ENCODE data around the gene CCNDBP1.
"Not testable (repeated sequence)": the region's sequence is repeated elsewhere in the genome, so short reads cannot be mapped to it uniquely, and the experiment has no call there.

CCNDBP1 gene

DNA sequence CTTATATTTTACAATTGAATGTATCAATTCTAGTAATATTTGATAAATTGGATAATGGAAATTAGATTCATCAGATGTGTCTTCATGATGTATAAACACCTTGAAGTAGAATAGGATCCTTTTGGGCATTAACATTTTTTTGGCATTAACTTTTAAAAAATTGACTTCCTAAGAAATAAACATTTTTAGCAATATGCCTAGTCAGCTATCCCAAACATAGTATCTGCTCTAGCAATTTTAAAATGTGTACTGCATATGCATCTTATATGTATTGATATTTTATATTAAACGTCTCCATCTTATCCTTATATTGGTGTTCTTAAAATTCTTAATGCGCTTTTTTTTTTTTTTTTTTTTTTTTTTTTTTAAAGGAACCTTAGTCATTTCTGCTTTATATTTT, 8.5 kb downstream of the CCNDBP1 start:
- no peak for DNase-seq (ENCODE audit: low read depth, low spot score)

DNA sequence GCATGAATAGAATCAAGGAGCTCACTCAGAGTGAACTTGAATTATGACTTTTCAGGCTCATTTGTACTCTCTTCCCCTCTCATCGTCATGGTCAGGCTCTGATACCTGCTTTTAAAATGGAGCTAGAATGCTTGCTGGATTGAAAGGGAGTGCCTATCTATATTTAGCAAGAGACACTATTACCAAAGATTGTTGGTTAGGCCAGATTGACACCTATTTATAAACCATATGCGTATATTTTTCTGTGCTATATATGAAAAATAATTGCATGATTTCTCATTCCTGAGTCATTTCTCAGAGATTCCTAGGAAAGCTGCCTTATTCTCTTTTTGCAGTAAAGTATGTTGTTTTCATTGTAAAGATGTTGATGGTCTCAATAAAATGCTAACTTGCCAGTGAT, 9.6 kb downstream of the CCNDBP1 start:
- no peak for DNase-seq (ENCODE audit: low read depth, low spot score)

DNA sequence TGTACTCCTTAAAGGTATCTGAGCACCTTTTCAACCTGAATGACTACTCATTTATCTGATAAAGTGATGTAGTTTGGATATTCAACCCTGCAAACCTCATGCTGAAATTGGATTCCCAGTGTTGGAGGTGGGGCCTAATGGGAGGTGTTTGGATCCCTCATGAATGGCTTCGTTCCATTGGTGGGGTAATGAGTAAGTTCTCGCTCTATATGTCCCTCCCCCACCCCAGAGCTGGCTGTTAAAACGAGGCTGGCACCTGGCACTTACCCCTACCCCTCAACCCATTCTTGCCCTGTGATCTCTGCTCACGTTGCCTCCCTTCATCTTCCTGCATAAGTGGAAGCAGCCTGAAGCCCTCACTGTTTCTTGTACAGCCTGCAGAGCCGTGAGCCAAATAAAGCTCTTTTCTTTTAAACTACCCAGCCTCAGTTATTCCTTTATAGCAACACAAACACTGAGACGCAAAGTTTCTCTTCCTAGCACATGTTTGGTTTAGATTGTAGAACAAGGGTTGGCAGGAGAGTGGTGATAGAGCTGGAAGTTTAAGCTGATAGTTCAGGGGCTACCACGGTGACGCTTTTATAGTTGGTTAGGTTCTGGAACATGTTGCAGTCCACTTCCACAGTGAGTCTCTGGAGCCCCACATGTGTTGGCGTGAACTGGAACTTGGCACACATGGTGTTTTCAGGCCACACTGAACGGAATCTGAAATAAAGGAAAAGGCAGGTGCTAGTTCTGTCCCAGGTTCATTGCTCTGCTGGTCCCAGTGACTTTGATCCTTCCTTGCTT, 11.8 kb downstream of the CCNDBP1 start:
- DNase-seq (ENCODE audit: low read depth, low spot score), result no peak

DNA sequence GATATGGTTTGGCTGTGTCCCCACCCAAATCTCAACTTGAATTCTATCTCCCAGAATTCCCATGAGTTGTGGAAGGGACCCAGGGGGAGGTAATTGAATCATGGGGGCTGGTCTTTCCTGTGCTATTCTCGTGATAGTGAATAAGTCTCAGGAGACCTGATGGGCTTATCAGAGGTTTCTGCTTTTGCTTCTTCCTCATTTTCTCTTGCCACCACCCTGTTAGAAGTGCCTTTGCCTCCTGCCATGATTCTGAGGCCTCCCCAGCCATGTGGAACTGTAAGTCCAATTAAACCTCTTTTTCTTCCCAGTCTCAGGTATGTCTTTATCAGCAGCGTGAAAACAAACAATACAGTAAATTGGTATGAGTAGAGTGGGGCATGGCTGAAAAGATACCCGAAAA, 12.6 kb downstream of the CCNDBP1 start:
- DNase-seq (ENCODE audit: low read depth, low spot score), result not testable (repeated sequence)

DNA sequence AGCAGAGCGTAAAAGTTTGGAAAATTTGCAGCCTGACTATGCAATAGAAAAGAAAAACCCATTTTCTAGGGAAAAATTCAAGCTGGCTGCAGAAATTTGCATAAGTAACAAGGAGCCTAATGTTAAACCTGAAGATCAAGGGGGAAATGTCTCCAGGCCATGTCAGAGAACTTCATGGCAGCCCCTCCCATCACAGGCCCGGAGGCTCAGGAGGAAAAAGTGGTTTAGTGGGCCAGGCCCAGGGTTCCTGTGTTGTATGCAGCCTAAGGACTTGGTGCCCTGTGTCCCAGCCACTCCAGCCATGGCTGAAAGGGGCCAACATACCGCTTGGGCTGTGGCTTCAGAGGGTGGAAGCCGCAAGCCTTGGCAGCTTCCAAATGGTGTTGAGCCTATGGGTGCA, 13.4 kb downstream of the CCNDBP1 start:
- DNase-seq (ENCODE audit: low read depth, low spot score), result not testable (repeated sequence)

DNA sequence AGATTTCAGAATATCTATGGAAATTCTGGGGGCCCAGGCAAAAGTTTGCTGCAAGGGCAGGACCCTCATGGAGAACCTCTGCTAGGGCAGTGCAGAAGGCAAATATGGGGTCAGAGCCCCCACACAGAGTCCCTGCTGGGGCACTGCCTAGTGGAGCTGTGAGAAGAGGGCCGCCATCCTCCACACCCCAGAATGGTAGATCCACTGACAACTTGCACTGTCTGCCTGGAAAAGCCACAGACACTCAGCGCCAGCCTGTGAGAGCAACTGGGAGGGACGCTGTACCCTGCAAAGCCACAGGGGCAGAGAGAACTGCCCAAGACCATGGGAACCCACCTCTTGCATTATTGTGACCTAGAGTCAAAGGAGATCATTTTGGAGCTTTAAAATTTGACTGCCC, 13.8 kb downstream of the CCNDBP1 start:
- DNase-seq (ENCODE audit: low read depth, low spot score), result no peak

DNA sequence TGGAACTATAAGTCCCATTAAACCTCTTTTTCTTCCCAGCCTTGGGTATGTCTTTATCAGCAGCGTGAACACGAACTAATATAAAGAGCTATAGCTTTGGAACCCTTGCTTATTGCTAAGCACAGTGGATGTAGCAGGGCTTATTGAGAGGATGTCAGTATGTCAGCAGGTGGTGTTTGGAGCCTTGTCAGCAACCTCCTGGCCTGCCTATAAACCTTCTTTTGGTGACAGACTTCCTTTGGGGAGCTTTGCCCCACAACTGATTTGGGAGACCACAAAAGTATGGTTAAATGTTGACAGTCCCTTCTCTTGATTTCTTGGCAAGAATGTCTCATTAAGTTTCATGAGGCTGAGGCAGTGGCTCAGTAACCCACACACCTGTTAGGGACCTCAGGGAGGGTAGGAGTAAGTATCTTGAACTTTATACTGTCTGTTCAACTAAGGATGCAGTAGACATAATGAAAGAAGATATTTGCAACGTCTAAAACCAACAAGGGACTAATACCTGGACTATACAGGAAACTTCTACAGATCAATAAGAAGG, 14.8 kb downstream of the CCNDBP1 start:
- DNase-seq (ENCODE audit: low read depth, low spot score), result no peak

DNA sequence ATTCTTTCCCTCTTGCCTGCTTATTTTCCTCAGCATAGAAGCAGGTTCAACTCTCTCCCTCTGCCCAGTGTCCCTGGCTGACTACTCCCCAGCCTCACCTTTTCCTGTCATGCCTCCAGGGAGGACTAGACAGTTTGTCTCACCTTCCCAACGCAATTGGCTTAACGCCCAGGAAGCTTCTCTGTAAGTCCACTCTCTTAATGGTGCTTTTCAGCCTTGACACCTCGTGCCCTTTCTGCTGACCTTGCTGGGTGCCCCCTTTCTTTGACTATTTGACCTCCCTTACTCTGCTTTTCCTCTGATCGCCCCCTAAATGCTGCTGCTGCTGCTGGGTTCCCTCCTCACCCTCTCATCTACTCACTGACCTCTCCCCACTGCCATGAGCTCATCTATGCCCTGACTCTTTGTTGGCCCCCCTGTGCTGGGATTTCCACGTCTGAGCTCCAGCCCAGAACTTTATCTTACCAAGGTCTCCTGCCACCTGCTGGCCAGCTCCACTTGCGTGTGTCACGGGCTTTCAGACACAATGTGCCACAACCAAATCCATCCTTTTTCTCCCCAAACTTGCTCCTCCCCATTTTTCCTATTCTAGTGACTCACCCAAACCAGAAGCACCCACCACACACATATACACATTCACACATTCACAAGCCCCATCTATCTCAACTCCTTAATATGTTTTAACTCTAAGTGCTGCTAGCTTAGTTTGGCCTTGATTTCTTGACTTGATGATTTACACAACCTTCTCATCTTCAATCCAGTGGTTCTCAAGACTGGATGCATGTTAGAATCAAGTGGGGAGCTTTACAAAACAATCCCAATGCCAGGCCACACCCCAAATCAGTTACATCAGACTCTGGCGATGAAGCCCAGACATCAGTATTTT, 19.1 kb downstream of the CCNDBP1 start:
- no peak for DNase-seq (ENCODE audit: low read depth, low spot score)

DNA sequence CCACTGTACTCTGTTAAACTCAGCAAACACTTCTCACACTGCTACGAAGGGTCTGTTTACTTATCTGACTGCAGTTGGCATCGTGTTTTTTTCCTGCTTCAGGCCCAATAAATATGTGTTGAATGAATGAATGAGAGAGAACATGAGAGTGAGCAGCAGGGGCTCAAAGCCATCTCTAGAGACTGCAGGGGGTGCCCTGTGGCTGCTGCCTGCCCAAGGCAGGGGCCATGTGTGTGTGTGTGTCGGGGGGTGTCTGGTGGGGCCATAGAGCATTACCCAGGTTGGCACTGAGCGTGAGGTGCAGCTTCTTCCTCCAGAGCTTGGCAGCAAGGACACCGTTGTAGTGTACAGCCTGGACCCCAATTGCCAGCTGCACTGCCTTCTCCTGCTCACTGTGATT, 20.9 kb downstream of the CCNDBP1 start:
- no peak for DNase-seq (ENCODE audit: low read depth, low spot score)

DNA sequence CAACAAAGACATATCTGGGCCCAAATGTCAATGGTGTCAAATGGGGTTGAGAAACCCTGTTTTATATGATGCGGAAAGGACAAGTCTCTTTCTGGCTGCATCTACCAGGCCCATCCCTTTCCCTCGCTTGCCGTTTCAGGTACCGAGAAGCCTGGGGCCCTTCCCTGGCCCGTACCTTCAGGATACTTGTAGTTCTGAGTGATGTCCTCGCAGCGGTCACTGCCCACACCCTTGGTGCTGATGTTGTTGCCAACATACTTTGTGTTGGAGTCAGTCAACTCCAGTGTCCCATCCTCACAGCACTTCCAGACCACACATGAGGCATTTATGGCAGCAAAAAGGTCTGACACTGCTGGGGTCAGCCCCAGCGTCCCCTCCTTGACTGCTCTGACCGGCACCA, 21.8 kb downstream of the CCNDBP1 start:
- DNase-seq (ENCODE audit: low read depth, low spot score), result no peak

DNA sequence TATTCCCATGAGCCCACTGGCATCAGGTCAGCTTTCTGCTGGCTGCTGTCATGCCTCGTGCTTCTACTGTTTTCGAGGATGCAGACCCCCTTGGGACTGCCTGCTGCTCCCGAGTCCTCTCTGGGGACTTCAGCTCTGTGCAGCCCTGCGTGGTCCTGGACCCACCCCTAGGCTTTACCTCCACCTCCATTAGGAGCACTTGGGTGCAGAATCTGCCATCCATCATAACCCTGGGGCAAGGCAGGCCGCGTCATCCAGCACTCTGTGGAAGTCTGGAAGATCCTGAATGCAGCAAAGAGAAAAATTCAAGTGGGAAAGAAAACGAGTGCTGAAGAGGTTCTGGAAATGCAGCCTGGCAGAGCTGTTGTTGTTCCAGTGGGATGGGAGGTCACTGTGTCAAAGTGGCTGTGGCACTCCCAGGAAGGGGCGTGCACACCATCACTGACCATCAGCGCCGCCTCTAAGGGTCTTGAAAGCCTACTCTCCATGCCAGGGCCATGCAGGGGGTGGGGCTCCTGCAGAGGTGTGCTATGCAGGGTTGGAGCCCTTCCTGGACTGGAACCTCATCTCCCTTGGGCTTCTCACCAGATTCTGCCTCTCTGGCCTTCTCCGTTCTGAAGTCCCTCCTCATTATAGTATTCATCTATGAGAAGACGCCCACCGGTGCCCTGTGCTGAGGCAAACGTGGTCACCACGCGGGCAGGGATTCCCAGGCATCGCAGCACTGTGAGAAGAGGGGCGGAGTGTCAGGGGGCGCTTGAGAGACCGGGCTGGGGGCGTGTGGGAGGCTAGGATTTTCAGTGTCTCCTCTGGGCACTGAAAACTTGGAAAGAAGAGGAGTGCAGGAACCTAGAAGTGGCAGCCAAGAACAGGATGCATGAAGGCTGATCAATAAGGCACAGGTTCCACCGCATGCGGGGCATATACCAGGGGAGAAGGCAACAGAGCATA, 23.1 kb downstream of the CCNDBP1 start:
- no peak for DNase-seq (ENCODE audit: low read depth, low spot score)

DNA sequence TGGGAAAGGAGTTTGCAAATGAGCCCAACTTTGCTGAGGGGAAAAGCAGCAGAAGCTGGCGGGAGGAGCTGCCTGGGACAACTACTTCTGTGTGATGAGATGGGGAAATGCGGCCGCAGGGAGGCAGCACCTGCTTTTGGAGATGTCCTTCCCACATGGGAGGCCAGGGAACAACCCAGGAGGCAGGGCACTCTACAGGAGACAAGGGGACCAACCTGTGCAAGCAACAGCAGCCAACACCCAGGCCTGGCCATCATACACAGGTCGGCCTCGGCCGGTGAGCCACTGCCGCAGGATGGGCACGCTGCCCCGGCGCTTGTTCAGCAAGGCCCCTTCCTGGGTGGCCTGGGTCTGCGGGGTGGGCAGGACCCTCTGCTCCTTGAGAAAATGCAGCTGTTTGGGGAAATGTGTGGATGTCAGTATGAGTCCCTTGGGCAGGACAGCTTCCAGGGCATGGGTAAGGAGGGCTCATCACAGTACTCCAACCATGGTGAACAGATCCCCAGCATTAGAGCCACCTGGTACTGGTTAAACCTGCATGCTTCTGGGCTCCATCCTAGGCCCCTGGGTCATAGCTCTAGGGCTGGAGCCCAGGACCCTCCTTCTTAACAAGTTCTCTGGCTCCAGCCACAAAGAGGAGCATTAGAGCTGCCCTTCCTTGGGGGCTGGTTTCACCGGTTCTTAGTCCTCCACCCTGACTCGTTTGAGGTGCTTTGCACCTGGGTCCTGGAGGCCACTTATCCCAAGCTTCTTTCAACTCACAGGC, 24.0 kb downstream of the CCNDBP1 start:
- peak; percentile 30 for DNase-seq (ENCODE audit: low read depth, low spot score)

DNA sequence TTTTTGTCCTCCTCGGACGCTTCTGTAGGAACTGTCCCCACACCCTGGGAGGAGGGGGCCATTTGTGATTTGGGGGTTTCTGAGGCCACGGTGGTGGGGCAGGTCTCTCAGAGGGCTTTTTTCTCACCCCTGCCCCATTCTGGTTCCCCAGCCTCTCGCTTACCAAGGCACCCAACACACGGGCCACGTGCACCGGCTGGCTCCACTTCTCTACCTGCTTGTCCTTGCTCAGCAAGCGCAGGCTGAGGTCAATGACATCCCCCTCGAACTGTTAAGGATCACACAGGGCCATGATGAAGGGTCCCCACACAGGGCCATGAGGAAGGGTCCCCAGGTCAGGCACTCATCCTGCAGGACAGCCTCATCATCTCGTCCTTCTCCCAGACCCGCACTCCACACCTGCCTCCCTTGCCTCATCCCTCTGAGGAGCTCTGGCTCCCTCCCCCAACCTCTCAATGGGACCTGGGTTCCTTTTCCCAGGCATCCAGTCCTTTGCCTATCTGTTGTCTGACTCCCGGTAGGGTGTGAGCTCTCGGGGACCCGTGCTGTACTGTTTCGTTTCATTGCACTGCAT, 25.1 kb downstream of the CCNDBP1 start:
- DNase-seq (ENCODE audit: low read depth, low spot score), result no peak

DNA sequence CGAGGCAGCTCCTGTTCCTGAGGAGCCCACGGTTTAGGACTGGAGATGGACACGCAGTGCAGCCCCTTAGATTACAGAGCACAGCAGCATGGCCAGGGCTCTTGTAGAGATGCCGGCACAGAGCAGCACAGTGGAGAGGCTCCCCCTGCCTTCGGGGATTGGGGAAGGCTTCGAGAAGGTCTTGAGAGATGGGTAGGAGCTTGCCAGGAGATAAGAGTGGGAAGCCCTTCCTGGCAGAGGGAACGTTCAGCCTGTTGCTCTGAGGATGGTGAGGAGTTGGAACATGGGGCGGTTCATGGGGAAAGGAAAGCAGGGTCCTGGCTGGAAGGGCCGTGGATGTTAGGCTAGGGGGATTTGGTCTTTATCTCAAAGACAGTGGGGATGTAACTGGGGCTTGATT, 25.6 kb downstream of the CCNDBP1 start:
- no peak for DNase-seq (ENCODE audit: low read depth, low spot score)

DNA sequence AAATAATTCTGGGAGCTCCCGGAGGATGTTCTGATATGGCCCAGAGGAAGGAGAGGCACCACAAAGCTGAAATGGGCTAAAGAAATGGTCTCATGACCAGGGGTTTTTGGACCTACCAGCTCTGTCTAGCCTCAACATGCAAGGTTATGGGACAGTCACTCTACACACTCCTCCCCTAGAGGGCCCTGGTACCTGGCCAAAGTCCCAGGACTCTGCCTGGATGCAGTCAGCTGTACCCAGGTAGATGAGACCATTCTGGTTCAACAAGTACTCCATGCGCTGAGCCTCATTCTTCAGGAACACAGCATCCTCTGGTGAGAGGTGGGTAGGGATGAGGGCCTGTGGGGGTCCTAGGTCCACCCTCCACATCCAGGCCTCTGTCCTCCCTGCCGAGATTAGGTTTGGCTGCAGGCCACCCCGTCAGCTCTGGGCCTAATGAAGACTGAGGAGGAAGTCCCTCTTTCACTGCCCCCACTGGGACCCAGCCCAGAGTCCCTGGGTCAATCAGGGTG, 26.1 kb downstream of the CCNDBP1 start:
- DNase-seq (ENCODE audit: low read depth, low spot score), result no peak

DNA sequence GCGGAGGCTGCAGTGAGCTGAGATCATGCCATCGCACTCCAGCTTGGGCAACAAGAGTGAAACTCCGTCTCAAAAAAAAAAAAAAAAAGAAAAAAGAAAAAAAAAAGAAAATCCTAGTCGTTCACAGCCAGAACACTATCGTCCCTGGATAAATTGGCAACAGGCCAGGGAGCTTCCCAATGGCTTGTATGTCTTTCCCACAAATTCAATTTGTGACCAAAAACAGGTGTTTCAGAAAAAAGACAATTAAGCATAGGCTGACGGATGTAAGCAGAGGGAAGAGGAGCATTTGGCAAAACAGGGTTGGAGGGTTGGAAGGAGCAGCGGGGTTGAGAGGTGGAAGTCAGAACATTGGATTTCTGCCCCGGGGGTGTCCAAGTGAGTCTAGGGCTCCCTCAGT, 27.1 kb downstream of the CCNDBP1 start:
- no peak for DNase-seq (ENCODE audit: low read depth, low spot score)

DNA sequence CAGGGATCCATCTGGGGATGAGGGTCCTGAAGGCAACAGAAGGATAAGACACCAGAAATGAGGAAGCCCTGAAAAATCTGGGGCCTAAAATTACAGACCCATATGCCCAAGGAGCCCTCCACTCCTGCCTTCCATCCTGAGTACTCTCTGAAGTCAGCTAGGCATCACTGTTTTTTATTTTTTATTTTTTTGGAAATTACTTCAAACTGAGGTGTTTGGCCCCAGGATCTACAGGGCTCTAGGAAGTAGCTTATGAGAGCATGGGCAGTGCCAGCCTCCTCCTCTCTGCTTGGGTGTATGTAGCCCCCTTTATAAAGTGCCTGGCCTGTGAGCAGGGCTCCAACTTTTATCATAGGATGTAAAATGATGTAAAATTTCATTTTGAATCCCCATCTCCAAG, 27.7 kb downstream of the CCNDBP1 start:
- no peak for DNase-seq (ENCODE audit: low read depth, low spot score)

DNA sequence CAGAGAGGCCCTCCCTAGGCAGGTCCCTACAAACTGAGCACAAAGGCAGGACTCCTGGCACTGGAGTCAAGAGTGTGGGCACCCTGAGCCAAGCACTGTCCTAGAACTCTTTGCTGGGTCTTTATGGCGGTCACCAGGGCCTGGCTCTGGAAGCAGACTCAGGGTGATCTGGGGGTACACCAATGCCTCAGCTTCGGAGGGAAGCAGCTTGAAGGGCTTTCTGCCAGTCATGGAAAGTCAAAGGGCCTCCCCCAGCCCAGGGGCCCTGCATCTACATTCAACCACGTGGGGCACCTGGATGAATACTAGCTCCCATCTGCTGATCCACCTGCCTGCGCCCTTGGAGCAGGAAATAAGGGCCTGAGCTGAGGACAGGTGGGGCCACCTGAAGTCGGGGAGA, 28.3 kb downstream of the CCNDBP1 start:
- DNase-seq (ENCODE audit: low read depth, low spot score), result no peak

DNA sequence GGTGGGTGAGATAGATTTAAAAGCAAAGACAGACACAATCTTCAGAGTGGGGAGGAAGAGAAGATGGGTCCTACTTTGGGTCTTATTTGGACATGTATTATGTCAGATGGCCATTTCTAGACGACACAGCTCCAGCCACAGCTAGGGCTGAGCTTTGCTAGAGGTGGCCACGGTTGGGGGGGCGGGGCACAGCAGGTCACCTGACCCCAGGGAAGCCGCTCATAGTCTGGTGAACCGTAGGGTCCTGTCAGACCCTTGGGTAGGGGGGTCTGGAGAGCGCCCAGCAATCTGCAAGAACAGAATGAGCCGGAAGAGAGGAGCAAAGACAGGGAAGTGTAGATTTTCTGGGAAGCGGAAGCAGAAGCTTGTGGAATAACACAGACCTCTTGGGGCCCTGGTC, 29.0 kb downstream of the CCNDBP1 start:
- no peak for DNase-seq (ENCODE audit: low read depth, low spot score)

DNA sequence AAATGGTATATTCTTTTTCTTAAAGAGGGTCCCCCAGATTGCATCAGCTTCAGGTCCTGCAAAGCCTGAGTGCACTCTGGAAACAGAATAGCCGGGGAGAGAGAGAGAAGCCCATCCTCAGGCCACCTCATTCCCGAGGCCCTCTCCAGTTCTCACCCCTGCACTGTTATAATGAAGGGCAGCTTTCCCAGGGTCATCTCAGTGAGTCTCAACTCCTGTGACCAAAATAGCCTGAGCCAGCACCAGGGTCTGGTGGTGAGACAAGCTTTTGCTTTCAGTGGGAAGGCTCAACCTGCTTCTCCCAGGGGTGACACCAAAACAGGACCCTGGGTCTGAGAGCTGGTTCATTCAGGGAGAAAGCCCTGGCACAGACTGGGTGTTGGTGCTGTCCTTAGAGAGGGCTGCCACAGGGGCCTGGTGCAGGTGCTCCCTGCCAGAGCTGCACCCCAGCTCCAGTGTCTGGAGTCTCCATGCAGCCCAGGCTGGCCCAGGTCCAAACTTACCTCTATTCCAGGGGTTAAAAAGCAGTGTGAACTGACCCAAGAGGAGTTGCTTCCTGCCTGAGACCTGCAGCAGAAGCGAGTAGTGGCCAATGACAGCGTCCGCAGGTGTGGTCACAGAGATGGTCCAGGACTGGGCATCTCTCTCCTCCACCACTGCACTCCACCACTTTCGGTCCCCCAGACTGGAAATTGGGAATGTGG, 29.5 kb downstream of the CCNDBP1 start:
- no peak for DNase-seq (ENCODE audit: low read depth, low spot score)

Measured in iPS DF 19.7 (cell line).